ENCODE data around the gene SIM1. TPM values are rescaled to one million over a fixed set of nuclear protein-coding genes. Genes with fewer than 3 reads are reported as not detected.

The SIM1 gene
- total RNA-seq, 2 experiments from 2014 or later, result not detected

GRCh38 chr6:100464162-100464851 is 414 bp downstream of the SIM1 start:
- peaks cover 47 to 51% of the 10 kb centered on the region in 2 experiments for H3K9me3 ChIP-seq (ENCODE audit: control insufficient read depth in 1 of 2, insufficient read depth in 1 of 2, low read length in 2 of 2)
- intact Hi-C loops (cut with DNase I, micrococcal nuclease), result loop anchor here (10.0 kb wide), 2 partner anchors 850 to 870 kb away; no protein-coding TSS in a partner anchor
- TF ChIP-seq CTCF (IDR thresholded peaks at IDR 0.05), result no peak
- peaks cover 39% of the 10 kb centered on the region for H3K4me1 ChIP-seq (ENCODE audit: insufficient read depth, low read length)
- H3K4me3 Mint-ChIP-seq, result no peak overlapping the region
- H3K36me3 Mint-ChIP-seq (ENCODE audit: low read depth), result no peaks in the 10 kb centered on the region
- ATAC-seq (ENCODE audit: poor library complexity) (no peak), DNase-seq (no peak)
- ChIA-PET POLR2A (no interaction called here), CTCF (no interaction called here)
- H3K27me3 ChIP-seq (ENCODE audit: control insufficient read depth in 1 of 2, insufficient read depth in 2 of 2, low read length in 2 of 2), result peaks cover 95 to 98% of the 10 kb centered on the region in 2 experiments
- H3K4me1 Mint-ChIP-seq (ENCODE audit: low read depth), result peaks cover 34% of the 10 kb centered on the region
- H3K4me3 ChIP-seq (ENCODE audit: low read length), result no peak overlapping the region
- peaks cover 98% of the 10 kb centered on the region for H3K27me3 Mint-ChIP-seq
- no peaks in the 10 kb centered on the region for H3K36me3 ChIP-seq (ENCODE audit: insufficient read depth, low read length)
- H3K27ac ChIP-seq (ENCODE audit: low read depth in 1 of 2, low read length in 2 of 2), result no peak overlapping the region
- H3K27ac Mint-ChIP-seq, result no peak overlapping the region
- H3K9me3 Mint-ChIP-seq, result peaks cover 7% of the 10 kb centered on the region

GRCh38 chr6:100463630-100464161 is 1.0 kb downstream of the SIM1 start:
- Mint-ChIP-seq H3K4me3 (no peak overlapping the region), H3K27me3 (peaks cover 98% of the 10 kb centered on the region)

More at GRCh38 chr6:100463630-100464161, 1.0 kb downstream of the SIM1 start:
- no peak for TF ChIP-seq CTCF (IDR thresholded peaks at IDR 0.05)
- peaks cover 7% of the 10 kb centered on the region for H3K9me3 Mint-ChIP-seq
- peaks cover 95 to 98% of the 10 kb centered on the region in 2 experiments for H3K27me3 ChIP-seq (ENCODE audit: control insufficient read depth in 1 of 2, insufficient read depth in 2 of 2, low read length in 2 of 2)
- intact Hi-C loops (cut with DNase I, micrococcal nuclease), result loop anchor here (10.0 kb wide), 2 partner anchors 849 to 869 kb away; no protein-coding TSS in a partner anchor
- DNase-seq, result no peak
- peaks cover 34% of the 10 kb centered on the region for H3K4me1 Mint-ChIP-seq (ENCODE audit: low read depth)
- peaks cover 39% of the 10 kb centered on the region for H3K4me1 ChIP-seq (ENCODE audit: insufficient read depth, low read length)
- no peaks in the 10 kb centered on the region for H3K36me3 Mint-ChIP-seq (ENCODE audit: low read depth)
- no peaks in the 10 kb centered on the region for H3K36me3 ChIP-seq (ENCODE audit: insufficient read depth, low read length)
- H3K9me3 ChIP-seq (ENCODE audit: control insufficient read depth in 1 of 2, insufficient read depth in 1 of 2, low read length in 2 of 2), result peaks cover 46 to 50% of the 10 kb centered on the region in 2 experiments
- H3K27ac ChIP-seq (ENCODE audit: low read depth in 1 of 2, low read length in 2 of 2), result no peak overlapping the region
- H3K4me3 ChIP-seq (ENCODE audit: low read length), result no peak overlapping the region
- ATAC-seq (ENCODE audit: poor library complexity), result no peak
- ChIA-PET POLR2A (no interaction called here), CTCF (no interaction called here)
- no peak overlapping the region for H3K27ac Mint-ChIP-seq
